Hypothalamus (tissue), 51 donors: ENCODE results near the gene GPR141.
"Not testable (repeated sequence)": the region's sequence is repeated elsewhere in the genome, so short reads cannot be mapped to it uniquely, and the experiment has no call there.

ENCODE experiments used
- DNase-seq, 51 donors: peaks; one replicate each; lab custom pipeline; 2025; lab: John Stamatoyannopoulos, UW

GPR141 gene

GRCh38 chr7:37684927-37685326, 1.4 kb downstream of the GPR141 start:
- no peak for DNase-seq

- no peak for DNase-seq
Measured at GRCh38 chr7:37686556-37687345, 3.2 kb downstream of the GPR141 start.

- no peak for DNase-seq
Measured at GRCh38 chr7:37690206-37690605, 6.6 kb downstream of the GPR141 start.

- DNase-seq, result no peak
Measured at GRCh38 chr7:37694208-37695094, 10.9 kb downstream of the GPR141 start.

- DNase-seq, result no peak
Measured at GRCh38 chr7:37698276-37698675, 14.7 kb downstream of the GPR141 start.

GRCh38 chr7:37698782-37699181, 15.2 kb downstream of the GPR141 start:
- DNase-seq, result no peak

GRCh38 chr7:37701769-37702168, 18.2 kb downstream of the GPR141 start:
- DNase-seq, result no peak

- no peak for DNase-seq
Measured at GRCh38 chr7:37703361-37703760, 19.8 kb downstream of the GPR141 start.

GRCh38 chr7:37704328-37704833, 20.8 kb downstream of the GPR141 start:
- not testable (repeated sequence) for DNase-seq

GRCh38 chr7:37705976-37706375, 22.4 kb downstream of the GPR141 start:
- no peak for DNase-seq

- DNase-seq, result no peak
Measured at GRCh38 chr7:37706804-37707203, 23.2 kb downstream of the GPR141 start.

GRCh38 chr7:37707754-37708485, 24.4 kb downstream of the GPR141 start:
- DNase-seq, result no peak

- DNase-seq, result no peak
Measured at GRCh38 chr7:37709631-37710509, 26.3 kb downstream of the GPR141 start.

GRCh38 chr7:37713613-37714012, 30.0 kb downstream of the GPR141 start:
- no peak for DNase-seq

- no peak for DNase-seq
Measured at GRCh38 chr7:37714606-37715005, 31.0 kb downstream of the GPR141 start.

GRCh38 chr7:37718585-37718984, 35.0 kb downstream of the GPR141 start:
- no peak for DNase-seq

GRCh38 chr7:37719077-37719476, 35.5 kb downstream of the GPR141 start:
- DNase-seq, result no peak

- DNase-seq, result no peak
Measured at GRCh38 chr7:37724732-37725131, 41.2 kb downstream of the GPR141 start.

GRCh38 chr7:37726016-37726415, 42.5 kb downstream of the GPR141 start:
- no peak for DNase-seq

- DNase-seq, result no peak
Measured at GRCh38 chr7:37728747-37729146, 45.2 kb downstream of the GPR141 start.
